ENCODE measurements around the gene MKLN1. TPM values are rescaled to one million over a fixed set of nuclear protein-coding genes. Genes with fewer than 3 reads are reported as not detected.

The MKLN1 gene
- total and polyA plus RNA-seq, 2 donors (not counting 1 experiment from before 2014, with no cell fraction given): 8.5 to 68.4 TPM

GRCh38 chr7:131508754-131509486 is 181.2 kb downstream of the MKLN1 start:
- Mint-ChIP-seq H3K27ac (no peak overlapping the region), H3K4me3 (no peak overlapping the region), H3K27me3 (peaks cover 7% of the 10 kb centered on the region), H3K4me1 (peaks cover 21% of the 10 kb centered on the region), H3K9me3 (ENCODE audit: insufficient read depth) (no peaks in the 10 kb centered on the region)
- Histone ChIP-seq H3K9me3 (ENCODE audit: control extremely low read depth in 1 of 3, control insufficient read depth in 2 of 3, insufficient read depth in 1 of 3, low read length in 2 of 3) (no peaks in the 10 kb centered on the region), H3K4me2 (replicated peaks; ENCODE audit: low read depth, low read length, poor library complexity, severe bottlenecking) (no peak overlapping the region), H3K9ac (ENCODE audit: low read length) (no peak overlapping the region), H3K4me1 (ENCODE audit: control insufficient read depth in 2 of 2, insufficient read depth in 2 of 2, low read length in 2 of 2) (peaks cover 6 to 12% of the 10 kb centered on the region in 2 donors), H4K20me1 (ENCODE audit: control insufficient read depth, insufficient read depth, low read length, poor library complexity, severe bottlenecking) (no peaks in the 10 kb centered on the region), H3K27me3 (replicated peaks in 1 of 4; ENCODE audit: control extremely low read depth in 1 of 4, control insufficient read depth in 3 of 4, insufficient read depth in 4 of 4, low read length in 3 of 4) (no peaks in the 10 kb centered on the region), H2AFZ (ENCODE audit: insufficient read depth, low read depth, low read length, poor library complexity, severe bottlenecking) (no peak overlapping the region), H3K27ac (ENCODE audit: low read length in 2 of 2) (no peak overlapping the region), H3K79me2 (ENCODE audit: control insufficient read depth, insufficient read depth, low read length) (no peaks in the 10 kb centered on the region), H3K4me3 (ENCODE audit: control extremely low read depth in 1 of 5, extremely low read depth in 1 of 5, insufficient read depth in 1 of 5, low read depth in 2 of 5, low read length in 4 of 5) (no peak overlapping the region), H3K36me3 (replicated peaks in 1 of 2; ENCODE audit: control extremely low read depth in 1 of 2, control insufficient read depth in 1 of 2, extremely low read depth in 1 of 2, insufficient read depth in 2 of 2, low read length in 1 of 2) (no peaks in the 10 kb centered on the region)
- whole genome bisulfite sequencing (ENCODE audit: insufficient coverage): 86% methylated on average over 6 of the region's 10 CpGs
- ChIA-PET POLR2A (interaction anchor here (0.7 kb wide), 1 partner anchor 145 kb away, joined by 3 read pairs; no protein-coding TSS in a partner anchor), CTCF (interaction anchor here (0.6 to 4.8 kb wide), 6 partner anchors 36 to 474 kb away, joined by 3 to 48 read pairs (median 4); no protein-coding TSS in a partner anchor)
- DNase-seq: no peak
- intact Hi-C loops (cut with micrococcal nuclease): no loop called here
- TF ChIP-seq EZH2 (IDR thresholded peaks at IDR 0.05; ENCODE audit: borderline replicate concordance, insufficient read depth, low read depth, low read length, poor library complexity, severe bottlenecking): no peak
- TF ChIP-seq CTCF (IDR thresholded peaks at IDR 0.05): no peak
- no peak for ATAC-seq (ENCODE audit: low read depth)

DNA sequence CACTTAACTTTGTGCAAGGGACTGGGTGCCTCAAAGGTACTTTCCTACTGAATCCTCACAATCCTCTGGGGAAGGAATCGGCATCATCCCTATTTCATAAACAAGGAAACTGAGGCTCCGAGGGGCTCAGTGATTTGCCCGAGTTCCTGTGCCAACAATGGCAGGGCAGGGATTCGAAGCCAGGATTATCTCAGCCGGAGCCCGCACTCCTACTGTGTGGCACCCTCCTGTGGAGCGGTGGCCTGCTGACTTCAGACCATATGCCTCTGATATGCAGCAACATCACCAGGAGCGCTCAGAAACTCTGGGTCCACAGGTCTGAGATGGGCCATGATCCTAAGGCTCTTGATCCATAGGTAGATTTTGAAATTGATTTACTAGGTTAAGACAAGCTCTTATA is 182.1 kb downstream of the MKLN1 start:
- Histone ChIP-seq H2AFZ (ENCODE audit: insufficient read depth, low read depth, low read length, poor library complexity, severe bottlenecking) (no peak overlapping the region), H3K9ac (ENCODE audit: low read length) (no peak overlapping the region), H3K9me3 (ENCODE audit: control extremely low read depth in 1 of 3, control insufficient read depth in 2 of 3, insufficient read depth in 1 of 3, low read length in 2 of 3) (no peaks in the 10 kb centered on the region), H3K27ac (ENCODE audit: low read length in 2 of 2) (no peak overlapping the region), H3K4me2 (replicated peaks; ENCODE audit: low read depth, low read length, poor library complexity, severe bottlenecking) (no peak overlapping the region), H3K36me3 (replicated peaks in 1 of 2; ENCODE audit: control extremely low read depth in 1 of 2, control insufficient read depth in 1 of 2, extremely low read depth in 1 of 2, insufficient read depth in 2 of 2, low read length in 1 of 2) (no peaks in the 10 kb centered on the region), H3K4me1 (ENCODE audit: control insufficient read depth in 2 of 2, insufficient read depth in 2 of 2, low read length in 2 of 2) (peaks cover 6 to 12% of the 10 kb centered on the region in 2 donors), H3K27me3 (replicated peaks in 1 of 4; ENCODE audit: control extremely low read depth in 1 of 4, control insufficient read depth in 3 of 4, insufficient read depth in 4 of 4, low read length in 3 of 4) (no peaks in the 10 kb centered on the region), H3K4me3 (ENCODE audit: control extremely low read depth in 1 of 5, extremely low read depth in 1 of 5, insufficient read depth in 1 of 5, low read depth in 2 of 5, low read length in 4 of 5) (no peak overlapping the region), H3K79me2 (ENCODE audit: control insufficient read depth, insufficient read depth, low read length) (no peaks in the 10 kb centered on the region), H4K20me1 (ENCODE audit: control insufficient read depth, insufficient read depth, low read length, poor library complexity, severe bottlenecking) (no peaks in the 10 kb centered on the region)
- Mint-ChIP-seq H3K4me3 (no peak overlapping the region), H3K27me3 (peaks cover 7% of the 10 kb centered on the region), H3K9me3 (ENCODE audit: insufficient read depth) (no peaks in the 10 kb centered on the region), H3K27ac (no peak overlapping the region), H3K4me1 (peaks cover 21% of the 10 kb centered on the region)
- CTCF ChIA-PET: interaction anchor here (0.7 to 6.2 kb wide), 5 partner anchors 9 to 641 kb away, joined by 3 to 48 read pairs (median 10); no protein-coding TSS in a partner anchor
- POLR2A ChIA-PET: no interaction called here
- TF ChIP-seq EZH2 (IDR thresholded peaks at IDR 0.05; ENCODE audit: borderline replicate concordance, insufficient read depth, low read depth, low read length, poor library complexity, severe bottlenecking) (no peak), CTCF (IDR thresholded peaks at IDR 0.05) (no peak)
- ATAC-seq (ENCODE audit: low read depth) (no peak), DNase-seq (no peak)
- intact Hi-C loops (cut with micrococcal nuclease): no loop called here
- 95% methylated on average over 7 of the region's 8 CpGs for WGBS (ENCODE audit: insufficient coverage)

Measured in B cell (primary cell).